GM04504 (cell line): ENCODE results near the gene PLA2R1.
A peak's percentile ranks its signal among the peaks of the same experiment; 100 is the strongest.

Experiments
- DNase-seq: peaks from one replicate; pipeline ENCODE4 v3.0.0-alpha.2; 2012; ENCODE audit warnings: low read depth

The PLA2R1 gene

GRCh38 chr2:159895258-159896065 lies 167.0 kb downstream of the PLA2R1 start:
- no peak for DNase-seq

GRCh38 chr2:159894145-159894838 lies 168.1 kb downstream of the PLA2R1 start:
- DNase-seq, result no peak

DNA sequence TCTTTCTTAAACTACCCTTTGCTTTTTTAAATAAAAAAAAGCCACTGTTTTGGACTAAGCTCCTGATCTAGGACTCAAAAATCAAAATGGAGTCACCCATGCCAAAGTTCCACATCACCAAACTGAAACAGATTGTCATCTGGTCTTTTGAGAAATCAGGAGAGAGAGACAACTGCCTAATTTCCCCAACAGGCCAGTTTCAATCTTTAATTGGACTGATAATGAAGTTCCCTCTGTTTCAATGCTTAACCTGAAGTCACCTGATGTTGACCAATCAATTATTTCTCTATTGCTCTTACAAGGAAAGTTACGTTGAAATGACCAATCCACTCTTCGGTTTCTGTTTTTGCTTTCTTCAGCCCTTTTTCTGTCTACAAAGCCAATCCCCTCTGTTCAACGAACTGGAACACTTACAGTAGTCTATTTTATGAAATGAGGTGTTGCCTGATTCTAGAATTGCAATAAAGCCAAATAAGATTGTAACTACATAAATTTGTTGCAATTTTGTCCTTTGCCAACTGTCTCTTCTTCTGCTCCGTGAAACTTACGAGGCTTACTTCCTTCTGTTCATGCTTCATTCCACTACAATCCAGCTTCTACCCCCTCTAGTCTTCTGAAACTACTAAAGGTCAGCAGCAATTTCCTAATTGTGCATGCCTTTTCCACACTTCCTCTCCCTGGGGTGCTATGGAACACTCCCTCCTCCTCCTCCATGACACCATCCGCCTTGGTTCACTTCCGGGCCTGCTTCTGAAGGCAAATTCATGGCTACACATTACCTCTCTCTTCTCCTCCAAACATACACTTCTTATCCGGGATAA lies 169.2 kb downstream of the PLA2R1 start:
- no peak for DNase-seq

DNA sequence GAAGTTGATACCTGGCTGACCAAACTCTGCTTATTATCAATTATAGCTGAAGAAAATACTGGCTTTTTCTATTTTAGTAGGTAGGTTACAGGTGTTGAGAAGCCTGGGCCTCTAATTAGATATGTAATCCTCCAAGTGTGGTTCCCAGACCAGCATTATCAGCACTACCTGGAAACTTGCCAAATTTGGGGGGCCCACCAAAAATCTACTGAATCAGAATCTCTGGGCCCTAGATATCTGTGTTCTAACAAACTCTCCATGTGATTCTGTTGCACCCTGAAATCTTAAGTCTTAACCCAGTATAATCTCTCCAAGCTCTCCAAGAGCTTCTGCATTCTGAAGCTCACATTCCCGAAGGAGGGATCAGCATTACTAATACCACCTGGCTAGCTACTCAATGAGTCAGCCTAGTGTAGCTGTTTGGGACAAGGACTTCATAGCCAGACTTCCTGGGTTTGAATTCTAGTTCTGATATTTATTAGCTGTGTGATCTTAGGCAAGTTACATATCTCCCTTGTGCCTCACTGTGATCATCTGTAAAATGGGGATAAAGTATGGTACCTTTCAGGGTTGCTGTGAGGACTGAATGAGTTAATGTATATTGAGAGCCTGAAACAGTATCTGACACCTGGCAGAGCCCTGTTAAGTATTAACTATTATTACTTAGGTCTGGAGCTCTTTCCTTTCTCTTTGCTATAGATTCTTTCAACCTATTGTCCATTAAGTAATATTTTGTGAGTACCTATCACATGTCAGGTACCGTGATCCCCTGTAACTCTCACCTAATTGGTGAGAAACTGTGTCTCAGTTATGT lies 170.3 kb downstream of the PLA2R1 start:
- DNase-seq, result peak; percentile 17

GRCh38 chr2:159891267-159891588 lies 171.2 kb downstream of the PLA2R1 start:
- no peak for DNase-seq

- no peak for DNase-seq
These were observed 171.7 kb downstream of the PLA2R1 start for GRCh38 chr2:159890551-159891266.

GRCh38 chr2:159882130-159882745 lies 180.2 kb downstream of the PLA2R1 start:
- DNase-seq, result no peak
